Natural killer cell (primary cell): ENCODE measurements around the gene PTTG1. TPM values are rescaled to one million over a fixed set of nuclear protein-coding genes. Genes with fewer than 3 reads are reported as not detected.

Experiments used
- ATAC-seq, 3 donors: fragments of 150-1000 bp in 2 of 3; fragments of 200-7000 bp in 1 of 3; cut with Tn5 transposase; 1 replicate in 1 of 3; 2 replicates in 2 of 3; pipeline ENCODE4 v1.10.0; 2021; ENCODE audit warnings: mild to moderate bottlenecking in 2 of 3, moderate library complexity in 2 of 3
- DNase-seq, 2 donors: peaks; one replicate each; pipeline versions ENCODE4 v3.0.0 to v3.0.0-alpha.2; 2013 to 2021; ENCODE audit warnings: mixed read lengths in 1 of 2
- H3K27ac ChIP-seq: one replicate; pipeline ENCODE4 v1.5.1; 2013; ENCODE audit warnings: mild to moderate bottlenecking, low read length
- H3K27me3 ChIP-seq: one replicate; pipeline ENCODE4 v1.6.1; 2013; ENCODE audit warnings: low read length; ENCODE audit not compliant: control insufficient read depth, insufficient read depth
- H3K36me3 ChIP-seq: one replicate; pipeline ENCODE4 v1.6.1; 2013; ENCODE audit warnings: low read length; ENCODE audit not compliant: control insufficient read depth, insufficient read depth
- H3K4me1 ChIP-seq: one replicate; pipeline ENCODE4 v1.6.1; 2013; ENCODE audit warnings: low read length; ENCODE audit not compliant: control insufficient read depth, insufficient read depth
- H3K4me3 ChIP-seq: one replicate; pipeline ENCODE4 v1.5.1; 2013; ENCODE audit warnings: low read length
- H3K9me3 ChIP-seq: one replicate; pipeline ENCODE4 v1.6.1; 2013; ENCODE audit warnings: low read length; ENCODE audit not compliant: control insufficient read depth, insufficient read depth
- H3K27ac Mint-ChIP-seq, 2 donors: one replicate each; pipeline ENCODE4 v1.8.0; 2022; ENCODE audit warnings: mild to moderate bottlenecking in 2 of 2, mixed read lengths in 2 of 2, moderate library complexity in 1 of 2
- H3K27me3 Mint-ChIP-seq, 2 donors: one replicate each; pipeline ENCODE4 v1.8.0; 2022; ENCODE audit warnings: low read depth in 2 of 2, mixed read lengths in 2 of 2
- H3K36me3 Mint-ChIP-seq: one replicate; pipeline ENCODE4 v1.8.0; 2022; ENCODE audit warnings: mixed read lengths
- H3K4me1 Mint-ChIP-seq, 2 donors: one replicate each; pipeline ENCODE4 v1.8.0; 2022; ENCODE audit warnings: mixed read lengths in 2 of 2
- H3K4me3 Mint-ChIP-seq: one replicate; pipeline ENCODE4 v1.8.0; 2022; ENCODE audit warnings: mild to moderate bottlenecking, moderate library complexity, mixed read lengths
- H3K9me3 Mint-ChIP-seq, 2 donors: one replicate each; pipeline ENCODE4 v1.8.0; 2022; ENCODE audit warnings: mixed read lengths in 2 of 2
- WGBS: methylation state at CpG from one replicate; pipeline ENCODE4 v1.1.7; 2013; ENCODE audit warnings: missing lambda C conversion rate; ENCODE audit not compliant: insufficient coverage; 5-methylcytosine and 5-hydroxymethylcytosine counted together
- intact Hi-C: fragments of 100-400 bp; cut with micrococcal nuclease; formaldehyde crosslinking; loops from one replicate; pipeline ENCODE4 v1.14.2; 2022
- total RNA-seq, 4 donors: library from RNA; stranded (reverse); fragments of 120-200 nt in 1 of 4; gene quantifications; one replicate each; pipeline versions ENCODE4 v1.2.3 to v1.2.4, GENCODE V29; 2013 to 2022
- TF ChIP-seq, protein P1 (sequence below): fragments of 200-600 bp; IDR thresholded peaks from one replicate; pipeline ENCODE4 v1.8.0; 2022; ENCODE audit warnings: antibody characterized with exemption

PTTG1 gene
- total RNA-seq, 3 donors from 2014 or later (not counting 1 experiment from before 2014, with no cell fraction given): 11.7 to 14.8 (median 12.1) TPM

DNA sequence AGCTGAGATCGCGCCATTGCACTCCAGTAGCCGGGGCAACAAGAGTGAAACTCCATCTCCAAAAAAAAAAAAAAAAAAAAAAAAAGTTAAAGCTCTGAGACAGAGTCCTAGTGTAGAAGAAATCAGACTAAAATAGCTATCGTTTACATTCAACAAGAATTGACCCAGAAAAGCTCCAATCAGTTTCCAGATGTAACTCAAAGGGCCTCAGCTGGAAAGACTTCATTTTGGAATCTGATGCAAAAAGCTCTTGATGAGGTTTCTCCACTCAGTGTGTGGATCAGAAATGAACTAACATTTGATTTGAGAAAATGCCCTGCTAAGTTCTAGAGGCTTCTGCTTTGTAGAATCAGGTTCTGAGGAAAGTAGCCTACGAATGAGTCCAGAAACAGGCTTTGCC is 44.0 kb upstream of the PTTG1 start:
- no peak overlapping the region for H3K27ac ChIP-seq
- Mint-ChIP-seq H3K9me3 (no peaks in the 10 kb centered on the region), H3K27me3 (peaks cover 32 to 66% of the 10 kb centered on the region in 2 donors), H3K27ac (no peak overlapping the region), H3K36me3 (no peaks in the 10 kb centered on the region), H3K4me3 (no peak overlapping the region), H3K4me1 (no peaks in the 10 kb centered on the region)
- no peak for DNase-seq
- no peaks in the 10 kb centered on the region for H3K4me1 ChIP-seq
- H3K27me3 ChIP-seq: peaks cover 3% of the 10 kb centered on the region
- intact Hi-C loops: no loop called here
- no peaks in the 10 kb centered on the region for H3K9me3 ChIP-seq
- ATAC-seq: no peak
- whole genome bisulfite sequencing: 88% methylated on average over 2 of the region's 5 CpGs
- H3K4me3 ChIP-seq: no peak overlapping the region
- TF ChIP-seq, protein P1, sequence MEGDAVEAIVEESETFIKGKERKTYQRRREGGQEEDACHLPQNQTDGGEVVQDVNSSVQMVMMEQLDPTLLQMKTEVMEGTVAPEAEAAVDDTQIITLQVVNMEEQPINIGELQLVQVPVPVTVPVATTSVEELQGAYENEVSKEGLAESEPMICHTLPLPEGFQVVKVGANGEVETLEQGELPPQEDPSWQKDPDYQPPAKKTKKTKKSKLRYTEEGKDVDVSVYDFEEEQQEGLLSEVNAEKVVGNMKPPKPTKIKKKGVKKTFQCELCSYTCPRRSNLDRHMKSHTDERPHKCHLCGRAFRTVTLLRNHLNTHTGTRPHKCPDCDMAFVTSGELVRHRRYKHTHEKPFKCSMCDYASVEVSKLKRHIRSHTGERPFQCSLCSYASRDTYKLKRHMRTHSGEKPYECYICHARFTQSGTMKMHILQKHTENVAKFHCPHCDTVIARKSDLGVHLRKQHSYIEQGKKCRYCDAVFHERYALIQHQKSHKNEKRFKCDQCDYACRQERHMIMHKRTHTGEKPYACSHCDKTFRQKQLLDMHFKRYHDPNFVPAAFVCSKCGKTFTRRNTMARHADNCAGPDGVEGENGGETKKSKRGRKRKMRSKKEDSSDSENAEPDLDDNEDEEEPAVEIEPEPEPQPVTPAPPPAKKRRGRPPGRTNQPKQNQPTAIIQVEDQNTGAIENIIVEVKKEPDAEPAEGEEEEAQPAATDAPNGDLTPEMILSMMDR: no peak
- H3K36me3 ChIP-seq: no peaks in the 10 kb centered on the region

DNA sequence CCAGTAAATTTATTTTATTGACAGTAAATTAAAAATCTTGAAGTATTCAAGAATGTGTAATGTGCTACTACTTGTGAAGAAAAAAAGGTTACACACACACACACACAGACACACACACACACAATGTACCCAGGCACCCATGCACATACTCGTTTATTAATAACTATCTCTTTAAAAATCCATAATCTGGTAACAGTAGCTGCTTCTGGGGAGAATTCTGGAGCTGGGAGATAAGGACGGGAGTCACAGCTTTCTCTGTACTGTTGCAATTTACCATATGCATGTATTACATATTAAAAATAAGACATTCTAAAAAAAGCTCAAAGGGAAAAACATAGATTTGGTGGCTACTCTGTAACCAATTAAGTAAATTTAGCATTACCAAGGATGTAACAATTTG is 43.3 kb upstream of the PTTG1 start:
- peaks cover under 1% of the 10 kb centered on the region for H3K27me3 ChIP-seq
- no peak overlapping the region for H3K4me3 ChIP-seq
- intact Hi-C loops: no loop called here
- Mint-ChIP-seq H3K9me3 (no peaks in the 10 kb centered on the region), H3K36me3 (no peaks in the 10 kb centered on the region), H3K27me3 (peaks cover 28 to 59% of the 10 kb centered on the region in 2 donors), H3K27ac (no peak overlapping the region), H3K4me1 (no peaks in the 10 kb centered on the region), H3K4me3 (no peak overlapping the region)
- no CpG with 5 or more reads among the region's 2 CpGs for WGBS
- no peak for ATAC-seq
- no peaks in the 10 kb centered on the region for H3K4me1 ChIP-seq
- no peak overlapping the region for H3K27ac ChIP-seq
- TF ChIP-seq, protein P1: no peak
- no peaks in the 10 kb centered on the region for H3K9me3 ChIP-seq
- no peak for DNase-seq
- H3K36me3 ChIP-seq: no peaks in the 10 kb centered on the region

DNA sequence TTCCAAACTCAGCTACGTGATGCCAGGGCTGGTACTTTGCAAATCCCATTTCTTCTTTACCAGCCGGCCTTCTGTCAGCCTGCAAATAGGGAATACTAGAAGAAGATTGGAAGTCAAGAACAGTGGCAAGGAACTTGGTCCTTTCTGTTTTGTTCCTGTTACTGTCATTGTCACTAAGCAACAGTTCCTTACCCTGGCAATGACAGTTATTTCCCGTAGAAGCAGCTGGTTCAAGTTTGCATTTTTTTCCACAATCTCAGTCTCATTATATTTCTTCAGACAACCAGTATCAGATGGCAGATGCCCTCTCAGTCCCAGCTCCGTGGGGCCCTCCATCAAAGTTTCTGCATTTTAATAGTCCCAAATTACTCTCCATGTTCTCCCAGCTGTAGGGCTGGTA is 42.1 kb upstream of the PTTG1 start:
- no peak overlapping the region for H3K27ac Mint-ChIP-seq
- H3K9me3 Mint-ChIP-seq: no peaks in the 10 kb centered on the region
- H3K4me1 Mint-ChIP-seq: no peaks in the 10 kb centered on the region
- peaks cover 25 to 48% of the 10 kb centered on the region in 2 donors for H3K27me3 Mint-ChIP-seq
- H3K36me3 Mint-ChIP-seq: no peaks in the 10 kb centered on the region
- H3K4me3 ChIP-seq: no peak overlapping the region
- TF ChIP-seq, protein P1: no peak
- no peaks in the 10 kb centered on the region for H3K4me1 ChIP-seq
- no peak overlapping the region for H3K4me3 Mint-ChIP-seq
- no peak overlapping the region for H3K27ac ChIP-seq
- 48% methylated on average over 4 of the region's 4 CpGs for WGBS
- ATAC-seq: no peak
- H3K9me3 ChIP-seq: no peaks in the 10 kb centered on the region
- H3K27me3 ChIP-seq: no peaks in the 10 kb centered on the region
- DNase-seq: no peak
- intact Hi-C loops: no loop called here
- H3K36me3 ChIP-seq: no peaks in the 10 kb centered on the region

DNA sequence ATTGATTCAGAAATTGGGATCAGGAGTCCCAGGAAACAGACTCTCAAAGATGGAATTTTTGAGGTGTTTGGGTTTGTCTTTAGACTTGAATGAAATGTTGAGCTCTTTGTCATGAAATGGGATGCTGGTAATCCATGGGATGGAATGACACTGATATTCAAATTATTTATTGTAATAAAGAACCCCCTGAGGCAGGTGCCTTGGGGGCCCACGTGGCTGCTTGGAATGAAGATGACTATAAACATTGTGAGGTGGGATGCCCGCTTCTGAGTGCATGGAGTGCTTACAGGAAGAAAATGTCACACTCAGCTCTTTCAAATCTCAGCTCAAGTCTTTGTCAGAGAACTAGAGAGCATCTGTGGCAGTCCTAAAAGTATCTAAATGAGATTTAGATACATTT is 41.6 kb upstream of the PTTG1 start:
- Histone ChIP-seq H3K4me1 (no peaks in the 10 kb centered on the region), H3K27ac (no peak overlapping the region), H3K9me3 (no peaks in the 10 kb centered on the region), H3K36me3 (no peaks in the 10 kb centered on the region), H3K27me3 (no peaks in the 10 kb centered on the region), H3K4me3 (no peak overlapping the region)
- Mint-ChIP-seq H3K4me3 (no peak overlapping the region), H3K36me3 (no peaks in the 10 kb centered on the region), H3K9me3 (no peaks in the 10 kb centered on the region), H3K27ac (no peak overlapping the region), H3K27me3 (peaks cover 22 to 42% of the 10 kb centered on the region in 2 donors), H3K4me1 (no peaks in the 10 kb centered on the region)
- DNase-seq (no peak), ATAC-seq (no peak)
- WGBS: 92% methylated on average over 2 of the region's 2 CpGs
- TF ChIP-seq, protein P1: no peak
- intact Hi-C loops: no loop called here
